Subcutaneous abdominal adipose tissue (tissue), 5 donors: ENCODE measurements around the gene PPM1F.

Experiments
- H3K27ac ChIP-seq: one replicate; pipeline ENCODE4 v1.7.0; 2013; ENCODE audit warnings: low read depth, mild to moderate bottlenecking, inconsistent platforms, low read length, moderate library complexity
- H3K27me3 ChIP-seq, 5 donors: one replicate each; pipeline ENCODE4 v1.7.0; 2013; ENCODE audit warnings: low read length in 5 of 5, inconsistent platforms in 1 of 5; ENCODE audit not compliant: control insufficient read depth in 5 of 5, insufficient read depth in 4 of 5
- H3K36me3 ChIP-seq, 5 donors: one replicate each; pipeline ENCODE4 v1.7.0; 2013; ENCODE audit warnings: low read length in 5 of 5; ENCODE audit not compliant: control insufficient read depth in 5 of 5, insufficient read depth in 5 of 5
- H3K4me1 ChIP-seq, 5 donors: one replicate each; pipeline ENCODE4 v1.7.0; 2013; ENCODE audit warnings: low read length in 5 of 5, mild to moderate bottlenecking in 3 of 5, moderate library complexity in 1 of 5; ENCODE audit not compliant: control insufficient read depth in 5 of 5, insufficient read depth in 5 of 5
- H3K4me3 ChIP-seq, 5 donors: one replicate each; pipeline ENCODE4 v1.7.0; 2013; ENCODE audit warnings: low read length in 5 of 5, low read depth in 1 of 5
- H3K9ac ChIP-seq, 5 donors: one replicate each; pipeline ENCODE4 v1.7.0; 2013; ENCODE audit warnings: low read length in 5 of 5, mild to moderate bottlenecking in 4 of 5, moderate library complexity in 3 of 5
- H3K9me3 ChIP-seq, 5 donors: one replicate each; pipeline ENCODE4 v1.7.0; 2013; ENCODE audit warnings: low read length in 5 of 5; ENCODE audit not compliant: control insufficient read depth in 5 of 5
- donor health status: healthy.
- donor health status: healthy.
- donor health status: healthy.
- donor health status: healthy.
- donor health status: healthy.

The PPM1F gene

DNA sequence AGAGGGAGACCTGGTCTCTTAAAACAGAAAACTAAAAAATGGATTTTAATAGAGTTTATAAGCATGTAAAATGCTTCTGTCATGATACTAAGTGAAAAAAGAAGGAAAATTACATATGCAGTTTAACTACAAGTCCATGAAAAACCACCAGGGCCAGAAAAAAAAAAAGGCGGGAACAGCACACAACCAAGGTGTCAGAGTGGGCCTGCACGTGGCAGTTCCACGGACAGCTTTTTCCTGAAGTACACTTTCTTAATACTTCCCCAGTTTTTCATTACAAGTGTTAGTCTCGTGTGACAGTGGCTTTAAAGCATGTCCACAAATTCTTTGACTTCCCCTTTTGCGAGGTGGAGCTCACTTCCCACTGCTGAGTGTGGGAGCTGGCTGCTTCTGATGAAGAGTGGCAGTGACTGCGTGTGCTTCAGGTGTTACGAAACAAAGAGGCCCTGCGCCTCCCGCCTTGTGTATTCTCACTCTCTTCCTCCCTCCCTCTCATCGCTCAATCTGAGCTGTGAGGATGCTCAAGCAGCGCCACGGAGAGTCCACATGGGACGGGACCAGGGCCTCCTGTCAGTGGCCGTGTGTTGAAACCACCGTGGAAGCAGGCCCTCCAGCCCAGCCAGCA is 16.4 kb downstream of the PPM1F start:
- peaks cover 27 to 61% (median 50%) of the 10 kb centered on the region in 5 donors for H3K4me1 ChIP-seq
- peak overlapping the region; percentile 99 for H3K27ac ChIP-seq
- peak overlapping the region in 4 of 5 donors; percentile 43 to 98 (median 64) for H3K9ac ChIP-seq
- no peaks in the 10 kb centered on the region for H3K27me3 ChIP-seq
- no peak overlapping the region for H3K4me3 ChIP-seq
- no peaks in the 10 kb centered on the region for H3K9me3 ChIP-seq
- H3K36me3 ChIP-seq = peaks cover 0 to 36% (median 29%) of the 10 kb centered on the region in 5 donors

DNA sequence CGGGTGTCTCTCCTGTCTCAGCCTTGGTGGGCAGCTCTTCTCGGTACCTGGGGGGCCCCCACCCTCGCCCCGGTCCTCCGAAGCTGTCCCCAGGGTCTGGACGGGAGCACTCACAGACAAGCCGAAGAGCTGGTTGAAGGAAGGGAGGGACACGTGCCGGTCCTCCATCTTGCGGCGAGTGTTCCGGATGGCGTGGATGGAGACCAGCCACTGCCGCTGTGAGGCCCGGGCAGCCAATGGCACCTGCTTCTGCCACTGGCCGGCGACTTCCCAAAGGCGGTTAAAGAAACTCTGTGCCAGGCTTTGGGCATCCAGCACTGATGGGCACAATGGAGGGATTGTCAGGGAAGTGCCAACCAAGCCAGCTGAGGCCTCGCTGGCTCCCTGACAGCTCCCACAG is 18.7 kb downstream of the PPM1F start:
- H3K9ac ChIP-seq = peak overlapping the region in 1 of 5 donors; percentile 48
- peaks cover 17 to 37% (median 27%) of the 10 kb centered on the region in 5 donors for H3K4me1 ChIP-seq
- no peaks in the 10 kb centered on the region for H3K27me3 ChIP-seq
- H3K9me3 ChIP-seq = no peaks in the 10 kb centered on the region
- H3K4me3 ChIP-seq = no peak overlapping the region
- H3K27ac ChIP-seq = no peak overlapping the region
- H3K36me3 ChIP-seq = peaks cover 0 to 60% (median 49%) of the 10 kb centered on the region in 5 donors

DNA sequence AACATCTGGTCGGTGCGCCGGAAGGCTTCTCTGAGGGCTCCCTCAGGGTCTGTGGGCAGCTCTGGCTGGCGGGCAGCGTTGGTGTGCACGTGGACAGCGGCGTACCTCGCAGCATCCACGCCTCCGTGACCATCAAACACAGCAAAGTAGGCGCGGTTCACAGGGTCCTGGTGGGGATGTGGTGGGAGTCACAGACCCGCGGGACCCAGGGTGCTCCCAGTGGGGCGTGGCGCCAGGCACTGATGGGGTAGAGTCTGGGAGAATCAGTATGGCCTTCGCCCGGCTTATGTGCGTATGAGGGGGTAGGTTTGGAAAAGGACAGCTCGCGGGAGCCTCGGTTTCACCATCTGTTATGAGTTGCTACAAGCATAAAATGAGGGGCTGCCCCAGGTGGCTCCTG is 19.2 kb downstream of the PPM1F start:
- Histone ChIP-seq H3K36me3 (peaks cover 0 to 65% (median 54%) of the 10 kb centered on the region in 5 donors), H3K27me3 (no peaks in the 10 kb centered on the region), H3K27ac (no peak overlapping the region)

DNA sequence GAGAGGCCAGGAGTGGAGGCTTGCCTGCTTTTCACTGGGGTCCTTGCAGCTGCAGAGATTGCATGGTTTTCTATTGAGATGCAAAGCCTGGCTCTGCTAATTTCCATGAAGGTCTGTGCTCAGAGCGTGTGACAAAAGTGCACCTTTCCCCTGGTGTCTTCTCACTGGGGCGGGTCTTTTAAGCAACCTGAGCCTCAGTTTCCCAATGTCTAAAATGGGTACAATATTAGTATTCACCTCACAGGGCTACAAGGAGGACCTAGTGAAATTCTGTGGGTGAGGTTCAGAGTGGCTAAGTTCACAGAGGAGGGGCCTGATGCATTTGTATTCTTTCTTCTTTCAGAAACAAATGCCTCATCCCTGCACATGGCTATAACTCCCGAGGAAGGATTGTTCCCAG is 20.3 kb downstream of the PPM1F start:
- Histone ChIP-seq H3K27me3 (no peaks in the 10 kb centered on the region), H3K9ac (no peak overlapping the region), H3K4me3 (no peak overlapping the region), H3K27ac (no peak overlapping the region), H3K9me3 (no peaks in the 10 kb centered on the region), H3K36me3 (peaks cover 0 to 75% (median 64%) of the 10 kb centered on the region in 5 donors), H3K4me1 (peaks cover 8 to 21% (median 13%) of the 10 kb centered on the region in 5 donors)

More for the DNA sequence above, 19.2 kb downstream of the PPM1F start:
- no peak overlapping the region for H3K4me3 ChIP-seq
- no peak overlapping the region for H3K9ac ChIP-seq
- H3K9me3 ChIP-seq = no peaks in the 10 kb centered on the region
- H3K4me1 ChIP-seq = peaks cover 17 to 32% (median 22%) of the 10 kb centered on the region in 5 donors

DNA sequence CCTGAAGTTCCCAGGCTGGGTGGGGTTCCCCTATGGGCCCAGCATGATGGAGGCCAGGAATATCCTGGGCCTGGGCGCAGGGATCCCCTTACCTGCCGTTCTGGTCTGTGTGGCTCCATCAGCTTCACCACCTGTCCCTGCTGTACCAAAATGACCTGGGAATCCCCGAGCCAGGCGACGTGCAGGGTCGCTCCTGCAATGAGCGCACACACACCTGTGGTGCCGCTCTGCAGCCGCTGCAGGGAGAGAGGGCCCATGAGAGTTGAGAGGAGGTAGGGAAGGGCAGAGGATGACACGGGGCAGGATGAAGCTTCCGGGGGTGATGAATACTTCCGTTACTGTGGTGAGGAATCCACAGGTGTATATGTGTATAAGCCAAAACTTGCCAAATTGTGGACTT is 21.6 kb downstream of the PPM1F start:
- Histone ChIP-seq H3K4me3 (no peak overlapping the region), H3K36me3 (peaks cover 0 to 83% (median 76%) of the 10 kb centered on the region in 5 donors), H3K27me3 (no peaks in the 10 kb centered on the region), H3K4me1 (peaks cover 0 to 9% (median under 1%) of the 10 kb centered on the region in 5 donors), H3K9me3 (no peaks in the 10 kb centered on the region), H3K9ac (no peak overlapping the region), H3K27ac (no peak overlapping the region)

DNA sequence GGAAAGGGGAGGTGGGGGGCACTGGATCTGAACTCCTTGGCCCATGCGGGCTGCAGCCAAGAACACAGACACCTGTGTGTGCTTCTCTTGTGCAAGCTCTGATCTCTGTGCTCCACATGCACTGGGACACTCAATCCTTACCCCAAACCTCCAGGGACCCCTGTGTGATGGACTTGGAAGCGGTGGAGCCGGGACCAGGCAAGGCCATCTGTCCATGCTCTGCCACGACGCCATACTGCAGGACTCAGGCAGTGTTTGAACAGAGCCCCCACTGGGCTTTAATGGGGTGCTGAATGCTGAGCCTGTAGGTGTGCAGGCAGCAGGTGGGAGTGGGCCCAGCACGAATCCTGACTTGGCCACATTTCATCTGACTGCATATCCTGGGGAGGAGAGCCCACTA is 23.4 kb downstream of the PPM1F start:
- Histone ChIP-seq H3K36me3 (peaks cover 0 to 87% (median 76%) of the 10 kb centered on the region in 5 donors), H3K27me3 (no peaks in the 10 kb centered on the region), H3K9ac (no peak overlapping the region), H3K9me3 (no peaks in the 10 kb centered on the region), H3K4me3 (no peak overlapping the region), H3K27ac (no peak overlapping the region), H3K4me1 (no peaks in the 10 kb centered on the region)

DNA sequence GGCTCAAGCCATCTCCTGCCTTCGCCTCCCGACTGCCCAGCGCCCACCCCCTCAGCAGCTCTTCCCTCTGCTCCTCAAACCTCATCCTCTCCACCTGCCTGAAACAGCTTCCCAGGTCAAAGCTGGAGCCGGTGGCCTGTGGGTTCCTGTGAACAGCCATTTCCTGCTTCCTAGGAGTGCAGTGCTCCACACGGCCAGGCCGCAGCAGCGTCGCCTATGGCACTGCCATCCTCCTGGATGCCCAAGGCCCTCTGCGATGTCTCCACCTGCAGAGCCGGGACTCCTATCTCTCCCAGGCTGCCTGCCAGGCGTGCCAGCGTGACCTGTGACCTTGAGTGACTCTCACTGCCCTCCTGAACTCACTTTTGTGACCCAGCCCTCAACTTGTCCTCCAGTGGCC is 24.6 kb downstream of the PPM1F start:
- Histone ChIP-seq H3K36me3 (peaks cover 0 to 84% (median 72%) of the 10 kb centered on the region in 5 donors), H3K27me3 (no peaks in the 10 kb centered on the region), H3K9me3 (no peaks in the 10 kb centered on the region), H3K27ac (no peak overlapping the region), H3K4me3 (no peak overlapping the region), H3K4me1 (no peaks in the 10 kb centered on the region), H3K9ac (no peak overlapping the region)

DNA sequence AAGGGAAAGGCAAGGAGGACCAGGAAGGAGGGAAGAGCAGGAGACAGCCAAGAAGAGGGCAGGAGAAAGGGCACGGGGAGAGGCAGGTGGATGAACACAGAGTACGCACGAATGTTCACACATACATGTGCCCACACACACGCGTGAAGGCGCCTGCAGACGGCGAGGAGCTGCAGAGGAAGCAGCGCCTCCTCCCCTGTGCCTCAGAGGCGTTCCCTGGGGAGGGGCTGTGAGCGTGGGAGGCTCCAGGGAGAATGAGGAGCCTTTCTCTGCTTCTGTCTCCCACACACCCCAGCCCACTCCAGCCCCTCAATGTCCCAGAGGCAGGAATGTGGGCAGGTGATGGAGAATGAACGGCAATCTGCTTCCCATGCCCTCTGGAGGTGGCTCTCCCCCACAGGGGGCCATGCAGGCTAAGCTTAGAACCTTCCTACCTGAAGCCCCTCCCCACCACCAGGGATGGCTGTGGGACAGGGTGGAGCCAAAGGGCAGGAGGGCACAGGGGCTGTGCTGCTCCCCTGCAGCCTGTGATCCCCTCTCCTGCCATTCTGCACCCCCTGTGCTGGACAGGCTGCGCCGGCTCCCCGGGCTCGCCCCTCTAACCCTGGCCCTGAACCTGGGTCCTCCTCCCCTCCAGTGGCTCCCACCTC is 25.3 kb downstream of the PPM1F start:
- Histone ChIP-seq H3K4me3 (no peak overlapping the region), H3K9me3 (no peaks in the 10 kb centered on the region), H3K9ac (no peak overlapping the region), H3K27me3 (no peaks in the 10 kb centered on the region), H3K4me1 (no peaks in the 10 kb centered on the region), H3K36me3 (peaks cover 0 to 84% (median 68%) of the 10 kb centered on the region in 5 donors), H3K27ac (no peak overlapping the region)

DNA sequence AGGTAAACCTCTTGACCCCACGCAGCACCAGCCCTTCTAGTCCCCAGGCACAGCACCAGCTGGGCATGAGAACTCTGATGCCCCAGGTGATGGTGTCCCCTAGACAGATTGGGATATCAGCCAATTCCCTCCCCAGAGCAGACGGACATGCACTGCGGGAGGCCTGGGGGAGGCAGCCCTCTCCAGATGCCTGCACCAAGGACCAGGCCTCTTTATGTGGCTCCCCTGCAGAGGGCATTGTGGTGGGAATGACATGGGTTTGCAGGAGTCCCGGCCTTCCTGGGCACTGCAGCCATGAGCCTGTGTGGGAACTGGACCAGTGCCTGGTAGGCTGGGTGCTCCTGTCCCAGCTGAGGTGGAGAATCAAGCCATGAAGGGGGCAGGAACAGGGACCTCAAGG is 25.9 kb downstream of the PPM1F start:
- H3K36me3 ChIP-seq = peaks cover 0 to 85% (median 67%) of the 10 kb centered on the region in 5 donors
- no peaks in the 10 kb centered on the region for H3K27me3 ChIP-seq
- no peak overlapping the region for H3K27ac ChIP-seq
- H3K4me1 ChIP-seq = no peaks in the 10 kb centered on the region
- no peak overlapping the region for H3K9ac ChIP-seq
- H3K9me3 ChIP-seq = no peaks in the 10 kb centered on the region
- H3K4me3 ChIP-seq = no peak overlapping the region

DNA sequence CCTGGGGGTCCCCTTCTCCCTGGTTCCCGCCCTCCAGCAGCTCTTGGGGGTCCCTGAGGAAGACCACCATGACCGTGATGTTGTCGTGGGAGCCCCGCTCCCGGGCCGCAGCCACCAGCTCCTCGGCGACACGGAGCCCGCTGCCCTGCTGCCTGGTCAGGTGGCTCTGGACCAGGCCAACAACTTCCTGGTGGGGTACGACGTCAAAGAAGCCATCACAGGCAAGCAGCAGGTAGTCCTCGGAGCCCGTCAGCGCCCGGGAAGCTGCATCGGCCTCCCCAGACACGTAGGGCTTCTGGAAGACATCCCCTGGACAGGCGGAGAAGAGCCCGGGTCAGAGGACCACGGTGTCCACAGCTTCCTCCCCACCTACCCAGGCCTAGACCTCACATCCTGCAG is 29.5 kb downstream of the PPM1F start:
- Histone ChIP-seq H3K4me3 (no peak overlapping the region), H3K27me3 (no peaks in the 10 kb centered on the region), H3K4me1 (no peaks in the 10 kb centered on the region), H3K9me3 (no peaks in the 10 kb centered on the region), H3K36me3 (peaks cover 0 to 82% (median 54%) of the 10 kb centered on the region in 5 donors), H3K9ac (no peak overlapping the region), H3K27ac (no peak overlapping the region)
